ENCODE data around the gene CD27. TPM values are rescaled to one million over a fixed set of nuclear protein-coding genes. Genes with fewer than 3 reads are reported as not detected.

CD27 gene
- total and polyA plus RNA-seq, 2 of the 13 experiments (the other 11 are each of a cell fraction or from before 2014, with no cell fraction given), result 0.12 TPM; not detected in 1

DNA sequence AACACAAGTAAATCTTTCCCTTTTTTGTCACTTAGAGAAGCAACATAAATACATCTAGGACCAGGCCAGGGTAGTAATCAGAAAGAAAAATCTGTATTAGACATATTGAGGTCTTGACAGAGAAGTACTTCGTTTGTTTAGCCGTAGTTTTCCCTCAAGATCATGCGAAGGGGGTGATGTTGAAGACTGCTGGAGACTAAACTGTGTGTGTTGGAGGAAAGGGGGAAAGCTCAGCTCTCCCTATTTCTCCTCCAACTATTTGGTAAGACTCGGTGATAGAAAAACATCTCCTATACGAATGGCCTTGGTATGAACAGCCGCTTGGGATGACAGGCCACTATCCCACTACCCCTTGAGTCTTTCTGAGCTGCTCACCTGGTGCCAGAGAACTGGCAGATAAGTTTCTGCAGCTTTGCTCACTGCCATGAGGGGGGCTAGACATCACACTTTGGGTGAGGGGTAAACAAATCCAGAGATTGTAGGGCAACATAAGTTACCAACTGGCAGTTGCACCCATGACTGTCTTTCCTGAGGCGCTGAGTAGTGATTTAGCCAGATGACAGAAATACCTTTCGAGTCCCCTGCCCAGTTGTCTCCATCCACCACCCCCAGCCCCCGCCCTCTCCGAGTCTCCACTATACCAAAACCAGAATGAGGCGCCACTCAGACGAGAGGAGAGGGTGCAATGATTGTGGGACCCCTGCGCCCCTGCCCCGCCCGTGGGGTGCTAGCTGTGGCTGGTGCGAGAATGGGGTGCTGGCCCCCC lies 25.0 kb downstream of the CD27 start:
- DNase-seq (ENCODE audit: low spot score), result no peak
- peak overlapping the region; percentile 56 for H3K27ac ChIP-seq (ENCODE audit: extremely low read length, insufficient read depth, low read length)
- H2AFZ ChIP-seq (ENCODE audit: low read length), result no peak overlapping the region
- H3K79me2 ChIP-seq (ENCODE audit: insufficient read depth, low read length), result no peaks in the 10 kb centered on the region
- H3K9me3 ChIP-seq (ENCODE audit: low read length), result no peaks in the 10 kb centered on the region
- FAIRE-seq, result no peak
- H3K27me3 ChIP-seq (ENCODE audit: control insufficient read depth in 1 of 2, insufficient read depth in 2 of 2, low read length in 2 of 2), result no peaks in the 10 kb centered on the region
- TF ChIP-seq ZNF17 (CRISPR knock-in tag; IDR thresholded peaks at IDR 0.05), result no peak
- no peak for TF ChIP-seq NAIF1 (CRISPR knock-in tag; IDR thresholded peaks at IDR 0.05; ENCODE audit: borderline replicate concordance)
- no peak for TF ChIP-seq FOXP4 (CRISPR knock-in tag; IDR thresholded peaks at IDR 0.05)
- 0 out of 2 replicates have a peak, but pooled peaks have one; percentile 8 for TF ChIP-seq TSC22D2 (CRISPR knock-in tag; IDR thresholded peaks at IDR 0.05; ENCODE audit: borderline replicate concordance)
- TF ChIP-seq ELF4 (CRISPR knock-in tag; IDR thresholded peaks at IDR 0.05; ENCODE audit: borderline replicate concordance), result no peak
- no peak for TF ChIP-seq RCOR2 (CRISPR knock-in tag; IDR thresholded peaks at IDR 0.05)
- TF ChIP-seq ZBTB34 (CRISPR knock-in tag; IDR thresholded peaks at IDR 0.05), result 0 out of 2 replicates have a peak, but pooled peaks have one; percentile 0
- no peak for TF ChIP-seq PRDM10 (CRISPR knock-in tag; IDR thresholded peaks at IDR 0.05; ENCODE audit: low read depth)
- no peak for TF ChIP-seq SIX1 (CRISPR knock-in tag; IDR thresholded peaks at IDR 0.05; ENCODE audit: borderline replicate concordance)
- no peak for TF ChIP-seq ATRX (CRISPR knock-in tag; IDR thresholded peaks at IDR 0.05; ENCODE audit: borderline replicate concordance)
- 0 out of 2 replicates have a peak, but pooled peaks have one; percentile 4 for TF ChIP-seq NCOA1 (CRISPR knock-in tag; IDR thresholded peaks at IDR 0.05)
- TF ChIP-seq REPIN1 (CRISPR knock-in tag; IDR thresholded peaks at IDR 0.05; ENCODE audit: borderline replicate concordance, low read depth), result no peak
- TF ChIP-seq ZNF616 (CRISPR knock-in tag; IDR thresholded peaks at IDR 0.05; ENCODE audit: low read depth), result no peak
- no peaks in the 10 kb centered on the region for H4K20me1 ChIP-seq (ENCODE audit: insufficient read depth, low read length)
- ChIA-PET CTCF (ENCODE audit: low intra/inter-chr PET ratio, low total read pairs) (no interaction called here), POLR2A (interaction anchor here (1.0 to 4.2 kb wide), 32 partner anchors 9 to 399 kb away, joined by 3 to 68 read pairs (median 7); partner anchors contain the start of genes GAPDH, LTBR, MRPL51 and NOP2)
- 48% methylated on average over 10 of the region's 16 CpGs for WGBS (ENCODE audit: low lambda C conversion rate)
- BruUV-seq (replicated peaks), result TSS peak; percentile 64
- peak overlapping the region; percentile 64 for H3K9ac ChIP-seq (ENCODE audit: insufficient read depth, low read depth, low read length)
- peak overlapping the region; percentile 69 to 76 (median 74) for H3K4me3 ChIP-seq (replicated peaks in 1 of 3; ENCODE audit: insufficient read depth in 1 of 3, low read depth in 2 of 3, low read length in 3 of 3)
- H3K36me3 ChIP-seq (replicated peaks in 1 of 2; ENCODE audit: control insufficient read depth in 1 of 2, insufficient read depth in 2 of 2, low read length in 2 of 2), result peaks cover 2 to 5% of the 10 kb centered on the region in 2 experiments; a peak in 3 of 5 replicates
- in situ Hi-C loops (cut with HindIII; ENCODE audit: extremely low pct_ligation_motif_present, low pct_unique_long_range_greater_than_20kb), result loop anchor here (25.0 kb wide), 1 partner anchor 407 kb away; no protein-coding TSS in a partner anchor
- peak overlapping the region; percentile 98 for H3K4me2 ChIP-seq (ENCODE audit: low read depth, low read length)
- peak; percentile 3 for ATAC-seq
- H3K4me1 ChIP-seq (ENCODE audit: insufficient read depth, low read length), result peaks cover 44% of the 10 kb centered on the region
- intact Hi-C loops (cut with micrococcal nuclease; ENCODE audit: unreplicated experiment), result loop anchor here (10.0 kb wide), 2 partner anchors 65 to 135 kb away; partner anchors contain the start of gene GAPDH
